HG03378 (cell line): ENCODE data around the gene FAM20B.

Experiments
- ATAC-seq: cut with Tn5 transposase; IDR thresholded peaks from one replicate; pipeline ENCODE4 v1.9.1; 2021; ENCODE audit warnings: mild to moderate bottlenecking, moderate library complexity; ENCODE audit not compliant: unreplicated experiment

The FAM20B gene

GRCh38 chr1:179089827-179090482 lies 64.3 kb downstream of the FAM20B start:
- ATAC-seq: no peak

GRCh38 chr1:179090522-179090921 lies 64.8 kb downstream of the FAM20B start:
- no peak for ATAC-seq

- no peak for ATAC-seq
Measured at GRCh38 chr1:179090923-179091322, 65.2 kb downstream of the FAM20B start.

GRCh38 chr1:179091691-179092165 lies 66.0 kb downstream of the FAM20B start:
- ATAC-seq: no peak

- ATAC-seq: no peak
Measured at GRCh38 chr1:179092896-179093461, 67.3 kb downstream of the FAM20B start.

- no peak for ATAC-seq
Measured at GRCh38 chr1:179094818-179095217, 69.1 kb downstream of the FAM20B start.

GRCh38 chr1:179095377-179095776 lies 69.7 kb downstream of the FAM20B start:
- no peak for ATAC-seq

- no peak for ATAC-seq
Measured at GRCh38 chr1:179095924-179096323, 70.2 kb downstream of the FAM20B start.

GRCh38 chr1:179099891-179100290 lies 74.2 kb downstream of the FAM20B start:
- no peak for ATAC-seq

GRCh38 chr1:179101566-179101965 lies 75.9 kb downstream of the FAM20B start:
- no peak for ATAC-seq

GRCh38 chr1:179103999-179104398 lies 78.3 kb downstream of the FAM20B start:
- ATAC-seq: no peak

- no peak for ATAC-seq
Measured at GRCh38 chr1:179104611-179105250, 79.0 kb downstream of the FAM20B start.

- ATAC-seq: no peak
Measured at GRCh38 chr1:179105393-179105792, 79.7 kb downstream of the FAM20B start.

- no peak for ATAC-seq
Measured at GRCh38 chr1:179107706-179108629, 82.3 kb downstream of the FAM20B start.

- ATAC-seq: no peak
Measured at GRCh38 chr1:179108644-179109043, 83.0 kb downstream of the FAM20B start.

GRCh38 chr1:179115181-179115580 lies 89.5 kb downstream of the FAM20B start:
- no peak for ATAC-seq

GRCh38 chr1:179119513-179119912 lies 93.8 kb downstream of the FAM20B start:
- no peak for ATAC-seq

GRCh38 chr1:179120736-179121135 lies 95.0 kb downstream of the FAM20B start:
- no peak for ATAC-seq

- ATAC-seq: no peak
Measured at GRCh38 chr1:179121159-179121938, 95.7 kb downstream of the FAM20B start.

- no peak for ATAC-seq
Measured at GRCh38 chr1:179124873-179125272, 99.2 kb downstream of the FAM20B start.
